D721Med (cell line): Measurements from ENCODE around the gene HGF.
"Not testable (repeated sequence)": the region's sequence is repeated elsewhere in the genome, so short reads cannot be mapped to it uniquely, and the experiment has no call there.

Experiments used
- DNase-seq: peaks from one replicate; pipeline ENCODE4 v3.0.0; 2011; ENCODE audit warnings: low spot score; ENCODE audit not compliant: insufficient read length
- FAIRE-seq: peaks from 2 replicates; lab custom pipeline; 2011; peaks lifted over from hg19 to GRCh38; lab: Jason Lieb, UNC
- TF ChIP-seq, protein P1 (sequence below): IDR thresholded peaks from 2 replicates; pipeline ENCODE4 v1.5.1; 2012; ENCODE audit warnings: mild to moderate bottlenecking, control low read depth; ENCODE audit not compliant: insufficient read depth; ENCODE audit errors: missing control alignments

The HGF gene

DNA sequence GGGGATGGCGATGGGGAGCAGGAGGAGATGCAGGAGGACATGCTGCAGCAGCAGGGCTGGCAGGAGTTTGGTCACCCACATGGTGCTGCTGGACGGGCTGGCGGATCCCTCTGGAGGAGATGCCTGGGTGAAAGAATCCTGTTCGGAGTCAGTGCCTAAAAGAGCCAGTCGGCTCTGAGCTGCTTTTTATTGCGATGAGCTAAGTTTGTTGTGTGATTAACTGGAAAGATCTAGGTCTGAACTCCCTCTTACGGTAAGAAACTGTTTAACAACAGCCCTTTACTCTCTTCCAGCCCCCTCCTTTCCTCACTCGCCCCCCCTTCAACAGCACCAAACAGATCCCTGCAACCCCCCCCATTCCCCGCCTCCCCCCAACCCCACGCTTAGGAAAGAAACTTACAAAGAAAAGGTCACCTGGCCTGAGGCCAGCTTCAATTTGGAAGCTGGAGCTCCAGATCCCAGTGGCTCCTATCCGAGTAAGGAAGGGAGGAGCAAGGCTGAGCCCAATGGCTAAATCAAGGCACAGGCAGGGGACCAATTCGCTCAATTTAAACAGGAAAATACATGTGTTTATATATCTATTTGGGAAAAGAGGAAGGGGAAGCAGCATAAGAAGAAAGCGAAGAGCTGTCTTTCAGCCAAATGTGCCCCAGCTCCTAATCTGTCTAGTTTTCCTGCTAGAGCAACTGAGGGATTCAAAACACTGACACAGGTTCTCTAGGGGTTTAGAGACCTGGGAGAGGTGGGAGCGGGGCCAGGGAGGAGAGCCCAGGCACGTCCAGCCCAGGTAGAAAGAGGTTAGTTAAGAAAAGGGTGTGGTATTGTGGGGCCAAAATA, at the start of gene HGF:
Gene HGF (minus strand): TSS at position 157 of the 837 bp plus-strand sequence. CDS start 76 bp downstream, at position 81.
- TF ChIP-seq, protein P1, sequence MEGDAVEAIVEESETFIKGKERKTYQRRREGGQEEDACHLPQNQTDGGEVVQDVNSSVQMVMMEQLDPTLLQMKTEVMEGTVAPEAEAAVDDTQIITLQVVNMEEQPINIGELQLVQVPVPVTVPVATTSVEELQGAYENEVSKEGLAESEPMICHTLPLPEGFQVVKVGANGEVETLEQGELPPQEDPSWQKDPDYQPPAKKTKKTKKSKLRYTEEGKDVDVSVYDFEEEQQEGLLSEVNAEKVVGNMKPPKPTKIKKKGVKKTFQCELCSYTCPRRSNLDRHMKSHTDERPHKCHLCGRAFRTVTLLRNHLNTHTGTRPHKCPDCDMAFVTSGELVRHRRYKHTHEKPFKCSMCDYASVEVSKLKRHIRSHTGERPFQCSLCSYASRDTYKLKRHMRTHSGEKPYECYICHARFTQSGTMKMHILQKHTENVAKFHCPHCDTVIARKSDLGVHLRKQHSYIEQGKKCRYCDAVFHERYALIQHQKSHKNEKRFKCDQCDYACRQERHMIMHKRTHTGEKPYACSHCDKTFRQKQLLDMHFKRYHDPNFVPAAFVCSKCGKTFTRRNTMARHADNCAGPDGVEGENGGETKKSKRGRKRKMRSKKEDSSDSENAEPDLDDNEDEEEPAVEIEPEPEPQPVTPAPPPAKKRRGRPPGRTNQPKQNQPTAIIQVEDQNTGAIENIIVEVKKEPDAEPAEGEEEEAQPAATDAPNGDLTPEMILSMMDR: no peak
- DNase-seq (no peak), FAIRE-seq (no peak)

DNA sequence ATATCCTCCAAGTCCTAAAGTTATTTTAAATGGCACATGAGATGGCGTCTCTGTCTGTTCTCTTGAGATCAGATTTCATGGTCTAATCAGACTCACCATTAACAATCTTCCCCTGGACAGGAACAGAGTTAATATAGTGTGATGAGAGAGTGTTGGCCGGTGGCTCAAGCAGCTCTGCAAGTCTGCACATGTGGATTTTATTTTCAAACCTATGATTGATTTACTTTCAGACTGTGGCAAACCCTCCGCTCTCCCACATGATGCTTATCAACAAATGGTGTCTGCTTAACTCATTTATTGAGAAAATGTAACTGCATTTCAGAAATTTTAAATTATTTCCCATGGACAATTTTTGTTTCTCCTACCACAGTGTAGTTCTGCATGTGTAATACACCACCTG, 46.5 kb upstream of the HGF start:
- FAIRE-seq: no peak
- TF ChIP-seq, protein P1: no peak
- DNase-seq: no peak

DNA sequence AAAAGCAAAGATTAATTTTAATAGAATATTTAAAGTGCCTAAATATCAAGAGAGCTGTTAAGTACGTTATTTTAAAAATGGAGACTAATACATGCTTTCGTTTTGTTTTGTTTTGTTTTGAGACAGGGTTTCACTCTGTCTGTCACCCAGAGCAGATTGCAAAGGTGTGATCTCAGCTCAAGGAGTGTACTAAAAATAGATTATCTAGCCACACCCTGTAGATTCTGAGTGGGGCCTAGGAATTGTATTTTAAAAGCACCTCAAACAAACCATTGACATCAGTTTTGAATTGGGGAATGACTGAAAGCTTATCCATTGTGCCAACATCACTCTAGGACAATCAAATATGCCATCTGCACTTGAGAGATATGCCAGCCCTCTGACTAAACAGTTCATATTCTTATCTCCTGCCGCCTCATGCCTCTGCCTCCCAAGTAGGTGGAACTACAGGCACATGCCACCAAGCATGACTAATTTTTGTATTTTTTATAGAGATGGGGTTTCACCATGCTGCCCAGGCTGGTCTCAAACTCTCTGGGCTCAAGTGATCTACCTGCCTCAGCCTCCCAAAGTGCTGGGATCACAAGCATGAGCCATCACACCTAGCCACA, 43.1 kb upstream of the HGF start:
- not testable (repeated sequence) for FAIRE-seq, DNase-seq

DNA sequence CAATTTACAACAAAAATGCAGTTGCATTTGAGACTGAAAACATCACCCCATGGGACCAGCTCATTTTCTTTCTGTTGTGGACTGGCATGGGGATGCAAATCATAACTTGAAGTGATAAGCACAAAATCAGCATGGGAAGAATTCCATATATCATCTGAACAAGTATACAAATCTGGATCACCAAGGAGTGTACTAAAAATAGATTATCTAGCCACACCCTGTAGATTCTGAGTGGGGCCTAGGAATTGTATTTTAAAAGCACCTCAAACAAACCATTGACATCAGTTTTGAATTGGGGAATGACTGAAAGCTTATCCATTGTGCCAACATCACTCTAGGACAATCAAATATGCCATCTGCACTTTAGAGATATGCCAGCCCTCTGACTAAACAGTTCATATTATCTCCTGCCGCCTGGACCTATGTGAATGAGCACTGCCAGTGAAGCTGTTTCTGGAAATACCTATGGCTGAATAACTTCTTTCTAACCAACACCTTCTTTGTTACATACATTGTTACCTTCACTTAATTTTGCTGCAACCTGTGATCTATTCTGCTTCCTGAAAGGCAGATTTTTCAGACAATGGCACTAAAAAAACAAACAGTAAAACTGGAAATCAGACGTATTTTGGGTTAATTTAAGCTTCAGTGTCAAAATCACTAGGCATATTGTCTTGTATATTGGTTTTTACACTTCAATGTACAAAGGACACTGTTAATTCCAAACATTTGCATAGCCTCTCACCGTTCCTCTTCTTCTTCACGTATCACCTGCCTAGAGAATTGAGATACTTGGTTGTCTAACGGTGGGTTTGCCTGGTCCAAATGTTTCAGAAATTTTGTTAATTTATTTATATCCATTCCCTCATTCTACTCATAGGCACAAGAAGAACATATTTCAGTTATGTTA, 42.4 kb upstream of the HGF start:
- DNase-seq: no peak
- FAIRE-seq: no peak
- TF ChIP-seq, protein P1: no peak

DNA sequence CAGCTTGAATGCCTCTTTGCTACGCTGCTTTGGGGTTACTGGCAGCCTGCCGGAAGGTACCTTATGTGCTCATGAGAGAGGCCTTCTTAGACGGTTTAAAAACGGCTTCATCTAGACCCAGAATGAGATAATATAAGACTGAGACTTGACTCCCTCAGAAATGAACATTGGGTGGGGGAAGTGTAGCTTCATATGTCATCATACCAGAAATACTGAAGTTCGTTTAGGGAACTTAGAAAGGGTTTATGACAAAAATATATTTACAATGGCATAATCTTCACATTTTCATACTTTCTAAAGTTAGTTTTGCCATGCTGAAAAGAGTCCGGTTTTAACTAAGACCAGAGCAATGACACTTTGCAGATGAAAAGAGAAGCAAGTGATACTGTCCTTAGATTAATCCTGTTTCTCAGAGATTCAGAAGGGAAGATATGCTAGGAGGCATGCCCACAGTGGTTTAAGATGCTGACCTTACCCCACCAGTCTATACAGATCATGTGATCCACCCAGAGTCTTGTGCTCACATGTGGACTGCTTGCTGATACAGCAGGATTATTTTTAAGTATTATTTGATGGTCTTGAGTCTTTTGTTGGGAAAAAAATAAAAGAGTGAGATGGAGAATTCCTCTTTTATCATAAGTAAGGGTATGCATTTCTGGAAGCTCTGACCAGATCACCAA, 40.8 kb upstream of the HGF start:
- no peak for DNase-seq
- no peak for FAIRE-seq
- TF ChIP-seq, protein P1: no peak

DNA sequence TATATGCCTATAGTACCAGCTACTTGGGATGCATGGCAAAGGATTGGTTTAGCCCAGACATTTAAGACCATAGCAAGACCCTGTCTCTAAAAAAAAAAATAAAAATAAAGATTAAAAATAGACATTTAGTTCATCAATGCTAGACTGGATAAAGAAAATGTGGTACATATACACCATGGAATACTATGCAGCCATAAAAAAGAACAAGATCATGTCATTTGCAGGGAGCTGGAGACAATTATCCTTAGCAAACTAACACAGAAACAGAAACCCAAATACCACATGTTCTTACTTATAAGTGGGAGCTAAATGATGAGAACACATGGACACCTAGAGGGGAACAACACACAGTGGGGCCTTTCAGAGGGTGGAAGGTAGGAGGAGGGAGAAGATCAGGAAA, 38.5 kb upstream of the HGF start:
- not testable (repeated sequence) for DNase-seq, FAIRE-seq

DNA sequence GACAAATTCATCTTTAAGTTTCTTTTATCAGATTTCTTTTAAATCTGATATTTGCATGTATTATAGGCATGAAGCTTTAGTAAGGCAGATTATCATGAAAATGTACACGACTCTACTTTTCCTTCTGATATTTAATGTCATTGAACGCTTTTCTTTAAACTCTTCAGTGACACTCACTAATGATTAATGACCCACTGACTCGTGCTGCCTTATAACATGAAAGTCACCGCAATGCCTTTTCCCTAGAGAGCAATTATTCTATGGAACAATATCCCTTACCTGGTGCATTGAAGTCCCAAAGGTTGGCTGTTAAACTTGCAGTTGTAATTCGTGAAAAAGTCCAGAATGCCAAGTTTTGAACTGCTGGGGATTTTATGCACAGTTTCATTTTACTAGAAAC, 33.4 kb upstream of the HGF start:
- DNase-seq (no peak), FAIRE-seq (no peak)
- TF ChIP-seq, protein P1: no peak
